BE2C (cell line): Measurements from ENCODE around the gene PPP6R3.

Source experiments
- DNase-seq: peaks from one replicate; pipeline ENCODE4 v3.0.0-alpha.2; 2020
- H3K27me3 ChIP-seq: fragments of 250-450 bp; sonication (Bioruptor Pico); 2 replicates; pipeline ENCODE4 v1.5.1; 2020; ENCODE audit warnings: mild to moderate bottlenecking
- H3K36me3 ChIP-seq: fragments of 250-450 bp; sonication (Bioruptor Pico); 2 replicates; pipeline ENCODE4 v1.5.1; 2020; ENCODE audit warnings: mild to moderate bottlenecking
- H3K4me1 ChIP-seq: fragments of 250-450 bp; sonication (Bioruptor Pico); 2 replicates; pipeline ENCODE4 v1.5.1; 2020
- H3K4me3 ChIP-seq: 2 replicates; pipeline ENCODE4 v1.5.1; 2011; ENCODE audit warnings: low read depth, low read length
- H3K9me3 ChIP-seq: fragments of 250-450 bp; sonication (Bioruptor Pico); 2 replicates; pipeline ENCODE4 v1.5.1; 2020
- CTCF ChIP-seq: IDR thresholded peaks from 2 replicates; pipeline ENCODE4 v1.5.1; 2012; ENCODE audit warnings: mild to moderate bottlenecking, low read depth, low read length

PPP6R3 gene

GRCh38 chr11:68560216-68560615 is 99.7 kb downstream of the PPP6R3 start:
- no peak for DNase-seq
- Histone ChIP-seq H3K9me3 (no peaks in the 10 kb centered on the region), H3K27me3 (no peaks in the 10 kb centered on the region), H3K36me3 (peaks cover 74% of the 10 kb centered on the region), H3K4me1 (no peaks in the 10 kb centered on the region), H3K4me3 (no peak overlapping the region)
- no peak for TF ChIP-seq CTCF

- TF ChIP-seq CTCF: no peak
- Histone ChIP-seq H3K4me1 (no peaks in the 10 kb centered on the region), H3K36me3 (peaks cover 78% of the 10 kb centered on the region), H3K4me3 (no peak overlapping the region), H3K9me3 (no peaks in the 10 kb centered on the region), H3K27me3 (no peaks in the 10 kb centered on the region)
- DNase-seq: no peak
Measured at GRCh38 chr11:68563454-68563853, 102.9 kb downstream of the PPP6R3 start.

- no peak for DNase-seq
- no peak overlapping the region for H3K4me3 ChIP-seq
Measured at GRCh38 chr11:68564261-68564660, 103.7 kb downstream of the PPP6R3 start.

GRCh38 chr11:68565768-68566167 is 105.2 kb downstream of the PPP6R3 start:
- no peak for TF ChIP-seq CTCF
- H3K36me3 ChIP-seq: peaks cover 76% of the 10 kb centered on the region
- H3K4me3 ChIP-seq: no peak overlapping the region
- H3K4me1 ChIP-seq: no peaks in the 10 kb centered on the region
- H3K9me3 ChIP-seq: no peaks in the 10 kb centered on the region
- no peak for DNase-seq
- no peaks in the 10 kb centered on the region for H3K27me3 ChIP-seq

More at GRCh38 chr11:68564261-68564660, 103.7 kb downstream of the PPP6R3 start:
- H3K27me3 ChIP-seq: no peaks in the 10 kb centered on the region
- no peak for TF ChIP-seq CTCF
- H3K9me3 ChIP-seq: no peaks in the 10 kb centered on the region
- H3K4me1 ChIP-seq: no peaks in the 10 kb centered on the region
- H3K36me3 ChIP-seq: peaks cover 73% of the 10 kb centered on the region

- TF ChIP-seq CTCF: no peak
- Histone ChIP-seq H3K27me3 (no peaks in the 10 kb centered on the region), H3K4me1 (no peaks in the 10 kb centered on the region), H3K4me3 (no peak overlapping the region), H3K9me3 (no peaks in the 10 kb centered on the region), H3K36me3 (peaks cover 87% of the 10 kb centered on the region)
- DNase-seq: no peak
Measured at GRCh38 chr11:68567553-68567952, 107.0 kb downstream of the PPP6R3 start.

GRCh38 chr11:68569357-68569756 is 108.8 kb downstream of the PPP6R3 start:
- Histone ChIP-seq H3K4me3 (no peak overlapping the region), H3K9me3 (no peaks in the 10 kb centered on the region), H3K36me3 (peaks cover 83% of the 10 kb centered on the region), H3K4me1 (no peaks in the 10 kb centered on the region), H3K27me3 (no peaks in the 10 kb centered on the region)
- no peak for TF ChIP-seq CTCF
- DNase-seq: no peak
